ENCODE measurements around the gene USF3.

Gene USF3

DNA sequence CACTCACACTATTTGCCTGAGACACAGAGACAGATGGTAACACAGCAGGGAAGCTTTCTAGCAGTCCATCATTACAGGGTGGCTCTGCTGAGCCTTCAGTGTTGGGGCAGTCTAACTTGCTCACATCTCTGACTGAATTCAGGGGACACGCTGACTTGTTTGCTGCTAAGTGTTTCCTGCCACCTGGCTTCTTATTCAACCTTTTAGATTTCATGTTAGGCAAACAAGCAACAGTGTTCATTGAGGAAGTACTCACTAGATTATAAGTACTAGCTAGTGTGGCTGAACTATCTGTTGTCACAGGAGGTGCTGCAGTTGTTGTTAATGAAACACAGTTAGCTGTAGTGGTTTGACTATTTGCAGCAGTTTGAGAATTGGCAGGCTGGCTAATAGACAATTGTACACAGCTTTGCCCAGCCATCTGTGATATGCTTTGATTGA is 37.3 kb downstream of the USF3 start:
- TF ChIP-seq, protein P1, sequence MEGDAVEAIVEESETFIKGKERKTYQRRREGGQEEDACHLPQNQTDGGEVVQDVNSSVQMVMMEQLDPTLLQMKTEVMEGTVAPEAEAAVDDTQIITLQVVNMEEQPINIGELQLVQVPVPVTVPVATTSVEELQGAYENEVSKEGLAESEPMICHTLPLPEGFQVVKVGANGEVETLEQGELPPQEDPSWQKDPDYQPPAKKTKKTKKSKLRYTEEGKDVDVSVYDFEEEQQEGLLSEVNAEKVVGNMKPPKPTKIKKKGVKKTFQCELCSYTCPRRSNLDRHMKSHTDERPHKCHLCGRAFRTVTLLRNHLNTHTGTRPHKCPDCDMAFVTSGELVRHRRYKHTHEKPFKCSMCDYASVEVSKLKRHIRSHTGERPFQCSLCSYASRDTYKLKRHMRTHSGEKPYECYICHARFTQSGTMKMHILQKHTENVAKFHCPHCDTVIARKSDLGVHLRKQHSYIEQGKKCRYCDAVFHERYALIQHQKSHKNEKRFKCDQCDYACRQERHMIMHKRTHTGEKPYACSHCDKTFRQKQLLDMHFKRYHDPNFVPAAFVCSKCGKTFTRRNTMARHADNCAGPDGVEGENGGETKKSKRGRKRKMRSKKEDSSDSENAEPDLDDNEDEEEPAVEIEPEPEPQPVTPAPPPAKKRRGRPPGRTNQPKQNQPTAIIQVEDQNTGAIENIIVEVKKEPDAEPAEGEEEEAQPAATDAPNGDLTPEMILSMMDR (conservative IDR thresholded peaks at IDR 0.05; ENCODE audit: low read depth, low read length), result no peak
- H3K4me3 ChIP-seq (ENCODE audit: low read length), result no peak overlapping the region
- no peak for DNase-seq (ENCODE audit: low read depth)

DNA sequence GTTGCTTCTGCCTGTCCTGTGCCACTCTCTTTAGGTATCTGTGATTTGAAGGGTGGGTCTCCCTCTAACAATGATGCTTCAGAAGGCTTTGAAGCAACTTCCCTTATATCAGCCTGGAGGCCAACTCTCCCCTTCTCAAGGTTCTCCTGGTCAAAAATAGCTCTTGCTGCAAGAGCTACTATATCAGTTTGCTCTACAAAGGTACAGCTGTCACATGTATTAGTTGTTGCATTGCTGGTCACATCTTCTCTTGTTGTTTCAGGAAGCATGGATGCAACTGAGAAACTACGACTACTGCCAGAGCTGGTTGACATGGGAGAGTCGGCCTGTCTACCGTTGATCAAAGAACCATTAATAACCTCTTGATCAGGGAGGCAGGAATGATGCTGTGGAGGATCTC is 38.3 kb downstream of the USF3 start:
- TF ChIP-seq, protein P1 (conservative IDR thresholded peaks at IDR 0.05; ENCODE audit: low read depth, low read length), result no peak
- no peak for DNase-seq (ENCODE audit: low read depth)
- no peak overlapping the region for H3K4me3 ChIP-seq (ENCODE audit: low read length)

DNA sequence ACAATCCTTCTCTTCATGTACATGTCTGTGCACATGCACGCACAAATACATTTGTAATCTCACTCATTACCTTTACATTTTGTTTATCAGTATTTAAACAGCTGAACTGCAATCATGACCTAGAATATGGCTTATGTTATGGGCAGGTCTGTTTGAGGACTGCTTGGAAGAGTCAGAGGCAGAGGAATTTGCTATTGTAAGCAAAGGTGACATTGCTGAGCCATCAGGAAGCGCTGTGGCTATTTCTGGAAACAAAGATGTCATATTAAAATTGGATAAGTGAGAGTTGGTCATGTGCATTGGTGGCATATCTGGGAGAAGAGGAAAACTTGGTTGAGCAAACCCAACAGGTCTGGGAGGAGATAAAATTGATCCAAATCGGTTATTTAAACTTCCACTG is 41.6 kb downstream of the USF3 start:
- DNase-seq (ENCODE audit: low read depth), result no peak
- TF ChIP-seq, protein P1 (conservative IDR thresholded peaks at IDR 0.05; ENCODE audit: low read depth, low read length), result no peak
- no peak overlapping the region for H3K4me3 ChIP-seq (ENCODE audit: low read length)

DNA sequence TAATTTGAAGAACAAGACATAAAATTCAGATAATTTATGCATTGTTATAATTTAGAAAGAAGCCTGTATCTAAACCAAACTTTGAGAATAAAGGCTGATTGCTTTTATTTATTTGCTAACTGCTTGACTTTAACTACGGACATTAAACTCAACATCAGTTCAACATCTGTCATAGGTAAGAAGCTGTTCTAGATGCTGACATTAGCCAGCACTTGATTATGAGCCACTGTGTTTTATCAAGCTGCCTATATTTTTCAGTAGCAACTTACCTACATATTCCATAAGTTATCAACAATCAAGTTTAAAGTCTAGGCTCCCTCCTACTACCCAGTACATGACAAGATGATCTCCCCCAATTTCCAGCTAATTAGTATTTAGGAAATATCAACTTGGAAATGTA is 42.1 kb downstream of the USF3 start:
- TF ChIP-seq, protein P1 (conservative IDR thresholded peaks at IDR 0.05; ENCODE audit: low read depth, low read length), result no peak
- H3K4me3 ChIP-seq (ENCODE audit: low read length), result no peak overlapping the region
- DNase-seq (ENCODE audit: low read depth), result no peak

DNA sequence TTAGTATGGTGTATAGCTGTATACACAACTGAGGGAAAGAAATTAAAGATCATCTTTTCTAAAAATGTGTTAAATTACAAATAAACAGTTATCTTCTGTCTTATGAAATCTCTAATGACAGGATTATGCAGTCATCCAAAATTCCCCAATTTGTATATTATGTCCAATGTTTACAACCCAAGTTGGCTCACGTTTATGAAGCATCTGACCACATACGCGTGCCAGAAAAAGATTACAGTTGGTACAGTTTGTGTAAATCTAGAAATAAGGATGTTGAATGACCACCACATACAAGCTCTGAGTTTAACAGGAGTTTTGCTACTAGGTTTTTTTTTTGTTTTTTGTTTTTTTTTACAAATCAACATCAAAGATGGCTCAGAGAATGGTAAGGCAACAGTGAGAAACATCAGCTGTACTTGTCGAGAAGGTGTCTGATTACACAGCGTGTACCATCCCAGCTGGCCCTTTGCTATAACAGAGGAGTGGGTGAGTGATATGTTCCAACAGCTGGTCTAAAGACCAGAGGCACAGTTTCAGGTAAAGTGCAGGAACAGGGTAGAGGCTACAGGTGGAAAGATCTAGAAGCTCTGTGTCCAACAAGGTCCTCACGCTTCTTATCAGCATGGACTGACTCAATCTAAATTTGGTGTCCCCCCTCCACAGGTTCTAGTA is 47.1 kb downstream of the USF3 start:
- TF ChIP-seq, protein P1 (conservative IDR thresholded peaks at IDR 0.05; ENCODE audit: low read depth, low read length), result no peak
- H3K4me3 ChIP-seq (ENCODE audit: low read length), result no peak overlapping the region
- DNase-seq (ENCODE audit: low read depth), result no peak

DNA sequence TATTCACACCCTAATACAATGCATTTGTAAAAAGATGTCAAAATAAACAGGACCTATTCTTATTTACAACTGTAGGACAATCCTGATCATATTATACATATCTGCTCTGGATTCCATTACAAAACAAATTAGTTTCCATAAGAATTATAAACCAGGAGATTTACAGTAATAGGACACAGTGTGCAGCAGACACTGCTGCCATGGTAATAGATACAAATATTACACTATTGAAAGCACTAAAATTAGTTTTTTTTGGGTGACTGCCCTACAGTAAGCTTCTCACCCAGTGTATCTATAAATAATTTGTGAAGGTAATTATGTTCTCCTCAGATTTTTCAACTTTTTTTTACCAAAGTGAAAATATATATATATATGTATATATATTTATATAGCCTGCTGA is 47.9 kb downstream of the USF3 start:
- no peak overlapping the region for H3K4me3 ChIP-seq (ENCODE audit: low read length)
- DNase-seq (ENCODE audit: low read depth), result no peak
- TF ChIP-seq, protein P1 (conservative IDR thresholded peaks at IDR 0.05; ENCODE audit: low read depth, low read length), result no peak

DNA sequence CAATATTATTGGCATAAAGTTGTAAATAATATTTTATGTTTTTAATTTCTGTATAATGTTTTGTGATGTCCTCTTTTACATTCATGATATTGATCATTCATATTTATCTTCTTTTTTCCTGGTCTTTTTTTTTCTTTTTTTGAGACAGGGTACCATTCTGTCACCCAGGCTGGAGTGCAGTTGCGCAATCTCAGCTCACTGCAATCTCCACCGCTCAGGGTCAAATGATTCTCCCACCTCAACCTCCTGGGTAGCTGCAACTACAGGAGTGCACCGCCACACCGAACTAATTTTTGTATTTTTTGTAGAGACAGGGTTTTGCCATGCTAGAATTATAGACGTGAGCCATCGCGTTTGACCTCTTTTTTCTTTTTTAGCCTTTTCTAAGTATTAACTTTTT is 52.9 kb downstream of the USF3 start:
- TF ChIP-seq, protein P1 (conservative IDR thresholded peaks at IDR 0.05; ENCODE audit: low read depth, low read length), result no peak
- no peak overlapping the region for H3K4me3 ChIP-seq (ENCODE audit: low read length)

More for the DNA sequence above, 52.9 kb downstream of the USF3 start:
- DNase-seq (ENCODE audit: low read depth), result no peak
